Adipocyte (in vitro differentiated cells): Measurements from ENCODE around the gene NDUFAF2.
A peak's percentile ranks its signal among the peaks of the same experiment; 100 is the strongest.

Experiments used
- DNase-seq: peaks from one replicate; pipeline ENCODE4 v3.0.0-alpha.2; 2015; ENCODE audit warnings: low read depth
- H3K27me3 ChIP-seq: replicated peaks from 2 replicates; pipeline ENCODE4 v1.7.0; 2013; ENCODE audit warnings: mild to moderate bottlenecking, low read length, moderate library complexity; ENCODE audit not compliant: control insufficient read depth, insufficient read depth
- H3K36me3 ChIP-seq: 2 replicates; pipeline ENCODE4 v1.7.0; 2013; ENCODE audit warnings: low read length, mild to moderate bottlenecking, moderate library complexity; ENCODE audit not compliant: control insufficient read depth, insufficient read depth, severe bottlenecking
- H3K4me1 ChIP-seq: 2 replicates; pipeline ENCODE4 v1.7.0; 2013; ENCODE audit warnings: mild to moderate bottlenecking, low read length, moderate library complexity; ENCODE audit not compliant: control insufficient read depth, insufficient read depth
- H3K4me3 ChIP-seq: 2 replicates; pipeline ENCODE4 v1.7.0; 2013; ENCODE audit warnings: mild to moderate bottlenecking, low read length, moderate library complexity
- H3K9ac ChIP-seq: 2 replicates; pipeline ENCODE4 v1.7.0; 2013; ENCODE audit warnings: mild to moderate bottlenecking, low read length, moderate library complexity
- H3K9me3 ChIP-seq: 2 replicates; pipeline ENCODE4 v1.7.0; 2013; ENCODE audit warnings: mild to moderate bottlenecking, low read length, moderate library complexity; ENCODE audit not compliant: control insufficient read depth

NDUFAF2 gene

GRCh38 chr5:61159836-61160235 lies 214.8 kb downstream of the NDUFAF2 start:
- no peaks in the 10 kb centered on the region for H3K27me3 ChIP-seq
- H3K36me3 ChIP-seq = peaks cover 21% of the 10 kb centered on the region
- DNase-seq = peak; percentile 8
- peaks cover 29% of the 10 kb centered on the region for H3K4me1 ChIP-seq
- no peaks in the 10 kb centered on the region for H3K9me3 ChIP-seq
- no peak overlapping the region for H3K9ac ChIP-seq
- H3K4me3 ChIP-seq = no peak overlapping the region

GRCh38 chr5:61160497-61160896 lies 215.5 kb downstream of the NDUFAF2 start:
- no peaks in the 10 kb centered on the region for H3K27me3 ChIP-seq
- DNase-seq = no peak
- H3K4me3 ChIP-seq = peak overlapping the region; percentile 91
- H3K36me3 ChIP-seq = peaks cover 21% of the 10 kb centered on the region
- H3K9ac ChIP-seq = peak overlapping the region; percentile 96
- H3K4me1 ChIP-seq = peaks cover 29% of the 10 kb centered on the region
- no peaks in the 10 kb centered on the region for H3K9me3 ChIP-seq

- Histone ChIP-seq H3K9me3 (no peaks in the 10 kb centered on the region), H3K9ac (peak within 1 kb of the TSS; percentile 96), H3K36me3 (peaks cover 21% of the 10 kb centered on the region), H3K27me3 (no peaks in the 10 kb centered on the region), H3K4me3 (peak within 1 kb of the TSS; percentile 91), H3K4me1 (peaks cover 29% of the 10 kb centered on the region)
- DNase-seq = peak; percentile 95
Measured at GRCh38 chr5:61162010-61162831, 217.2 kb downstream of the NDUFAF2 start, which contains the start of gene SMIM15. TSS of gene SMIM15 (minus strand) at chr5:61162468. CDS start at chr5:61160171, 2,297 bp downstream.

- DNase-seq = peak; percentile 50
- Histone ChIP-seq H3K9ac (peak overlapping the region; percentile 96), H3K27me3 (no peaks in the 10 kb centered on the region), H3K36me3 (peaks cover 21% of the 10 kb centered on the region), H3K4me3 (peak overlapping the region; percentile 91), H3K9me3 (no peaks in the 10 kb centered on the region), H3K4me1 (peaks cover 29% of the 10 kb centered on the region)
Measured at GRCh38 chr5:61162832-61163567, 218.0 kb downstream of the NDUFAF2 start.

GRCh38 chr5:61163905-61164304 lies 218.9 kb downstream of the NDUFAF2 start:
- H3K4me1 ChIP-seq = peaks cover 29% of the 10 kb centered on the region
- H3K4me3 ChIP-seq = peak overlapping the region; percentile 91
- no peak for DNase-seq

GRCh38 chr5:61167382-61167781 lies 222.4 kb downstream of the NDUFAF2 start:
- Histone ChIP-seq H3K4me3 (no peak overlapping the region), H3K4me1 (peaks cover 11% of the 10 kb centered on the region), H3K9me3 (no peaks in the 10 kb centered on the region), H3K36me3 (no peaks in the 10 kb centered on the region), H3K9ac (no peak overlapping the region), H3K27me3 (no peaks in the 10 kb centered on the region)
- peak; percentile 58 for DNase-seq

More at GRCh38 chr5:61163905-61164304, 218.9 kb downstream of the NDUFAF2 start:
- Histone ChIP-seq H3K27me3 (no peaks in the 10 kb centered on the region), H3K36me3 (peaks cover 20% of the 10 kb centered on the region), H3K9ac (peak overlapping the region; percentile 96), H3K9me3 (no peaks in the 10 kb centered on the region)

- DNase-seq = no peak
- Histone ChIP-seq H3K4me3 (no peak overlapping the region), H3K9me3 (no peaks in the 10 kb centered on the region), H3K4me1 (no peaks in the 10 kb centered on the region), H3K27me3 (no peaks in the 10 kb centered on the region), H3K36me3 (no peaks in the 10 kb centered on the region), H3K9ac (no peak overlapping the region)
Measured at GRCh38 chr5:61168951-61169350, 223.9 kb downstream of the NDUFAF2 start.

GRCh38 chr5:61171479-61171878 lies 226.5 kb downstream of the NDUFAF2 start:
- Histone ChIP-seq H3K36me3 (no peaks in the 10 kb centered on the region), H3K4me1 (no peaks in the 10 kb centered on the region), H3K27me3 (no peaks in the 10 kb centered on the region), H3K4me3 (no peak overlapping the region), H3K9ac (no peak overlapping the region), H3K9me3 (no peaks in the 10 kb centered on the region)
- no peak for DNase-seq

GRCh38 chr5:61176631-61177030 lies 231.6 kb downstream of the NDUFAF2 start:
- Histone ChIP-seq H3K36me3 (no peaks in the 10 kb centered on the region), H3K27me3 (no peaks in the 10 kb centered on the region), H3K9ac (no peak overlapping the region), H3K4me1 (no peaks in the 10 kb centered on the region), H3K4me3 (no peak overlapping the region), H3K9me3 (no peaks in the 10 kb centered on the region)
- no peak for DNase-seq

GRCh38 chr5:61177070-61177469 lies 232.1 kb downstream of the NDUFAF2 start:
- Histone ChIP-seq H3K4me3 (no peak overlapping the region), H3K9me3 (no peaks in the 10 kb centered on the region), H3K36me3 (no peaks in the 10 kb centered on the region), H3K9ac (no peak overlapping the region), H3K4me1 (no peaks in the 10 kb centered on the region), H3K27me3 (no peaks in the 10 kb centered on the region)
- DNase-seq = no peak

GRCh38 chr5:61177716-61178115 lies 232.7 kb downstream of the NDUFAF2 start:
- no peak for DNase-seq
- H3K4me3 ChIP-seq = no peak overlapping the region
- no peak overlapping the region for H3K9ac ChIP-seq
- H3K36me3 ChIP-seq = no peaks in the 10 kb centered on the region
- H3K27me3 ChIP-seq = no peaks in the 10 kb centered on the region
- H3K4me1 ChIP-seq = no peaks in the 10 kb centered on the region
- no peaks in the 10 kb centered on the region for H3K9me3 ChIP-seq
